ENCODE results near the gene HAVCR2.

HAVCR2 gene

DNA sequence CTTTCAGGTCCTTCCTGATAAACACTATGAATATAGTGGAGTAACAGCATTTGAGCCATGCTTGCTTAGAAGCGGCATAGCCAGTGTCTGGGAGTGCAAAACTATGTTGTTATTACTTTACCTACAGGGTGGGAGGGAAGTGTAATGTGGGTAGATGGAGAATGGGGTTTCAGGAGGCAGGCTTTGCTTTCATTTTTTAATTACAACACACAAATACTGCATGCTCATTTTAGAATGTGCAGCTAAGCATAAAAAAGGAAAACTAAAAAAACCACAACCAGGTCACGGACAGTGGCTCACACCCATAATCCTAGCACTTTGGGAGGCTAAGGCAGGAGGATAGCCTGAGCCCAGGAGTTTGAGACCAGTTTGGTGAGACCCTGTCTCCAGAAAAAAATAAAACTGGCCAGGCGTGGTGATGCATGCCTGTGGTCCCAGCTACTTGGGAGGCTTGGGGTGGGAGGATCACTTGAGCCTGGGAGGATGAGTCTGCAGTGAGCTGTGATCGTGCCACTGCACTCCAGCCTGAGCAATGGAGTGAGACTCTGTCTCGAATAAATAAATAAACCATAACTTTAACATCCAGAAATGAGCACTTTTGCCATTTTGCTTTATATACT is 70.2 kb downstream of the HAVCR2 start:
- H2AFZ ChIP-seq (ENCODE audit: low read length): no peak overlapping the region

More for the DNA sequence above, 70.2 kb downstream of the HAVCR2 start:
- Histone ChIP-seq H3F3A (ENCODE audit: insufficient read depth, low read length) (no peaks in the 10 kb centered on the region), H3K4me2 (ENCODE audit: low read depth, low read length) (0 out of 2 replicates have a peak overlapping the region, but pooled peaks have one; percentile 3), H3K27ac (ENCODE audit: low read length) (no peak overlapping the region), H3K36me3 (replicated peaks; ENCODE audit: insufficient read depth, low read length) (no peaks in the 10 kb centered on the region), H3K9me2 (replicated peaks; ENCODE audit: insufficient read depth, low read length) (no peaks in the 10 kb centered on the region), H3K4me1 (ENCODE audit: low read length) (no peaks in the 10 kb centered on the region), H3K79me2 (ENCODE audit: low read length) (no peaks in the 10 kb centered on the region), H3K27me3 (replicated peaks; ENCODE audit: insufficient read depth, low read length) (no peaks in the 10 kb centered on the region), H4K20me1 (ENCODE audit: insufficient read depth, low read length) (no peaks in the 10 kb centered on the region), H3K9me3 (replicated peaks; ENCODE audit: insufficient read depth, low read length) (no peaks in the 10 kb centered on the region), H3K9ac (ENCODE audit: low read length) (no peak overlapping the region), H3K4me3 (ENCODE audit: low read length) (no peak overlapping the region)
- no peak for TF ChIP-seq EZH2 (optimal IDR thresholded peaks at IDR 0.05; ENCODE audit: low read depth, low read length)
- TF ChIP-seq EZH2phosphoT487 (IDR thresholded peaks at IDR 0.05; ENCODE audit: low read length): no peak
- TF ChIP-seq CTCF (IDR thresholded peaks at IDR 0.05; ENCODE audit: low read length): no peak
- no peak for DNase-seq

Measured in MM.1S (cell line).